ENCODE data around the gene FOXQ1.

FOXQ1 gene

GRCh38 chr6:1311400-1312202 lies at the start of gene FOXQ1:
Gene FOXQ1, plus strand, starts transcription at chr6:1312098. Its CDS starts 607 bp downstream, at chr6:1312705.
- no peak for DNase-seq (ENCODE audit: low read depth)
- TF ChIP-seq CTCF (IDR thresholded peaks at IDR 0.05; ENCODE audit: insufficient read depth, low read depth, low read length, missing control alignments) = no peak
- H3K4me3 ChIP-seq (ENCODE audit: low read depth, low read length) = no peak within 1 kb of the TSS

- H3K4me3 ChIP-seq (ENCODE audit: low read depth, low read length) = no peak overlapping the region
- TF ChIP-seq CTCF (IDR thresholded peaks at IDR 0.05; ENCODE audit: insufficient read depth, low read depth, low read length, missing control alignments) = no peak
- no peak for DNase-seq (ENCODE audit: low read depth)
These were observed 49.2 kb upstream of the FOXQ1 start for GRCh38 chr6:1262704-1263038.

GRCh38 chr6:1263039-1263849 lies 48.7 kb upstream of the FOXQ1 start:
- no peak overlapping the region for H3K4me3 ChIP-seq (ENCODE audit: low read depth, low read length)
- TF ChIP-seq CTCF (IDR thresholded peaks at IDR 0.05; ENCODE audit: insufficient read depth, low read depth, low read length, missing control alignments) = no peak
- no peak for DNase-seq (ENCODE audit: low read depth)

- TF ChIP-seq CTCF (IDR thresholded peaks at IDR 0.05; ENCODE audit: insufficient read depth, low read depth, low read length, missing control alignments) = no peak
- no peak for DNase-seq (ENCODE audit: low read depth)
- no peak overlapping the region for H3K4me3 ChIP-seq (ENCODE audit: low read depth, low read length)
These were observed 48.0 kb upstream of the FOXQ1 start for GRCh38 chr6:1263850-1264377.

- TF ChIP-seq CTCF (IDR thresholded peaks at IDR 0.05; ENCODE audit: insufficient read depth, low read depth, low read length, missing control alignments) = no peak
- no peak for DNase-seq (ENCODE audit: low read depth)
- H3K4me3 ChIP-seq (ENCODE audit: low read depth, low read length) = no peak overlapping the region
These were observed 47.1 kb upstream of the FOXQ1 start for GRCh38 chr6:1264619-1265445.

GRCh38 chr6:1266686-1267056 lies 45.2 kb upstream of the FOXQ1 start:
- TF ChIP-seq CTCF (IDR thresholded peaks at IDR 0.05; ENCODE audit: insufficient read depth, low read depth, low read length, missing control alignments) = no peak
- no peak overlapping the region for H3K4me3 ChIP-seq (ENCODE audit: low read depth, low read length)
- DNase-seq (ENCODE audit: low read depth) = no peak
